Hepatic stellate cell (primary cell): Measurements from ENCODE around the gene TASP1.

Experiments used
- DNase-seq: peaks from one replicate; pipeline ENCODE4 v3.0.0; 2011; ENCODE audit warnings: low spot score

TASP1 gene

GRCh38 chr20:13344671-13345070 lies 294.1 kb downstream of the TASP1 start:
- no peak for DNase-seq

GRCh38 chr20:13342469-13343242 lies 296.1 kb downstream of the TASP1 start:
- DNase-seq: no peak

GRCh38 chr20:13341737-13342393 lies 296.9 kb downstream of the TASP1 start:
- no peak for DNase-seq

- DNase-seq: no peak
These were observed 298.6 kb downstream of the TASP1 start for GRCh38 chr20:13340088-13340487.
